Ishikawa (cell line): ENCODE measurements around the gene HLTF.

Experiments
- CEBPB ChIP-seq: IDR thresholded peaks from 2 replicates; pipeline ENCODE4 v1.6.1; 2012
- CREB1 ChIP-seq: IDR thresholded peaks from 2 replicates; pipeline ENCODE4 v1.6.1; 2012; ENCODE audit warnings: low read depth
- EGR1 ChIP-seq: IDR thresholded peaks from 2 replicates; pipeline ENCODE4 v1.6.1; 2012
- EP300 ChIP-seq: IDR thresholded peaks from 2 replicates; pipeline ENCODE4 v1.6.1; 2012; ENCODE audit warnings: borderline replicate concordance
- FOXM1 ChIP-seq: IDR thresholded peaks from 2 replicates; pipeline ENCODE4 v1.6.1; 2012; ENCODE audit warnings: low read depth, borderline replicate concordance
- RAD21 ChIP-seq: IDR thresholded peaks from 2 replicates; pipeline ENCODE4 v1.6.1; 2012; ENCODE audit warnings: low read depth
- REST ChIP-seq: IDR thresholded peaks from 2 replicates; pipeline ENCODE4 v1.6.1; 2012; ENCODE audit warnings: low read depth, mild to moderate bottlenecking
- TAF1 ChIP-seq: IDR thresholded peaks from 2 replicates; pipeline ENCODE4 v1.6.1; 2012; ENCODE audit warnings: low read depth, mild to moderate bottlenecking
- TEAD4 ChIP-seq: IDR thresholded peaks from 2 replicates; pipeline ENCODE4 v1.6.1; 2012
- USF1 ChIP-seq: IDR thresholded peaks from 2 replicates; pipeline ENCODE4 v1.6.1; 2012
- YY1 ChIP-seq: IDR thresholded peaks from 2 replicates; pipeline ENCODE4 v1.6.1; 2012; ENCODE audit warnings: low read depth
- ZBTB7A ChIP-seq: IDR thresholded peaks from 2 replicates; pipeline ENCODE4 v1.6.1; 2012; ENCODE audit warnings: low read depth
- TF ChIP-seq, protein P1 (sequence below): IDR thresholded peaks from 2 replicates; pipeline ENCODE4 v1.6.1; 2012

DNA sequence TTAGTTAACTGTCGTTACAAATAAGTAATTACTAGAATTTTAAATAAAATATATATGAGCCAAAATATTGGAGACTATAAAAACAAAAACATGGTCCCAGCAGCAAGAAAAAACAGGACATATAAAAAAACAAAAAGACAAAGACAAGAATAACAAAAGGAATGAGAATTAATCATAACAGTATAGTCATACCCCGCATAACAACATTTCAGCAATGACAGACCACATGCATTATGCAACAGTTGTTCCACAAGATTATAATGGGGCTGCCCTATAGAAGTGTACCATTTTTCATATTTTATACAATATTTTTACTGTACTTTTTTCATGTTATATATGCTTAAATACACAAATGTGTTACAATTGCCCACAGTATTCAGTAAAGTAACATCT, 5.6 kb downstream of the HLTF start:
- TF ChIP-seq TAF1 = no peak
- no peak for TF ChIP-seq EP300
- TF ChIP-seq, protein P1, sequence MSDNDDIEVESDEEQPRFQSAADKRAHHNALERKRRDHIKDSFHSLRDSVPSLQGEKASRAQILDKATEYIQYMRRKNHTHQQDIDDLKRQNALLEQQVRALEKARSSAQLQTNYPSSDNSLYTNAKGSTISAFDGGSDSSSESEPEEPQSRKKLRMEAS = no peak
- TF ChIP-seq YY1 = no peak
- no peak for TF ChIP-seq CEBPB
- no peak for TF ChIP-seq USF1
- no peak for TF ChIP-seq REST
- no peak for TF ChIP-seq CREB1
- TF ChIP-seq ZBTB7A = no peak
- TF ChIP-seq EGR1 = no peak
- TF ChIP-seq TEAD4 = no peak
- TF ChIP-seq FOXM1 = no peak
- TF ChIP-seq RAD21 = no peak
